PC-3 (cell line): Measurements from ENCODE around the gene BUD13. TPM values are rescaled to one million over a fixed set of nuclear protein-coding genes. Genes with fewer than 3 reads are reported as not detected.
A peak's percentile ranks its signal among the peaks of the same experiment; 100 is the strongest.

Experiments used
- ATAC-seq: fragments of 200-7000 bp; cut with Tn5 transposase; 2 replicates; pipeline ENCODE4 v1.9.1; 2020; ENCODE audit warnings: mild to moderate bottlenecking, moderate library complexity
- BruUV-seq: library from RNA; stranded (reverse); fragments of 400-500 nt; replicated peaks from 2 replicates; lab custom pipeline; 2021; lab: Mats Ljungman, UMichigan
- CTCF ChIA-PET: fragments of 300-600 bp; sonication (Branson Sonifier 250); formaldehyde crosslinking; loops from one replicate; lab custom pipeline; 2022; ENCODE audit warnings: antibody characterized with exemption; lab: Charles Lee
- POLR2A ChIA-PET: fragments of 300-600 bp; sonication (Branson Sonifier 250); formaldehyde crosslinking; loops from one replicate; lab custom pipeline; 2022; ENCODE audit warnings: antibody characterized with exemption; ENCODE audit not compliant: unreplicated experiment; lab: Charles Lee
- DNase-seq: peaks from one replicate; pipeline ENCODE4 v3.0.0-alpha.2; 2015
- H2AFZ ChIP-seq: fragments of 300-600 bp; sonication (generic); 2 replicates; pipeline ENCODE4 v1.6.0; 2016; ENCODE audit warnings: antibody characterized with exemption, low read length
- H3F3A ChIP-seq: fragments of 300-600 bp; sonication (generic); one replicate; pipeline ENCODE4 v1.6.0; 2017; ENCODE audit warnings: antibody characterized with exemption, low read length, control low read depth, mild to moderate bottlenecking; ENCODE audit not compliant: unreplicated experiment
- H3K27ac ChIP-seq: fragments of 300-600 bp; sonication (generic); 2 replicates; pipeline ENCODE4 v1.5.1; 2016; ENCODE audit warnings: mild to moderate bottlenecking, low read length
- H3K27me3 ChIP-seq: fragments of 300-600 bp; sonication (generic); 2 replicates; pipeline ENCODE4 v1.6.1; 2016; ENCODE audit warnings: low read length, mixed read lengths
- H3K36me3 ChIP-seq: fragments of 300-600 bp; sonication (generic); 2 replicates; pipeline ENCODE4 v1.6.1; 2016; ENCODE audit warnings: low read depth, mixed run types, low read length, mixed read lengths
- H3K4me1 ChIP-seq: fragments of 300-600 bp; sonication (generic); 2 replicates; pipeline ENCODE4 v1.5.1; 2016; ENCODE audit warnings: low read length; ENCODE audit not compliant: insufficient read depth
- H3K4me2 ChIP-seq: fragments of 300-600 bp; sonication (generic); 2 replicates; pipeline ENCODE4 v1.6.0; 2016; ENCODE audit warnings: low read length
- H3K4me3 ChIP-seq: fragments of 300-600 bp; sonication (generic); 2 replicates; pipeline ENCODE4 v1.5.1; 2016; ENCODE audit warnings: mild to moderate bottlenecking, low read length, mixed read lengths
- H3K79me2 ChIP-seq: fragments of 300-600 bp; sonication (generic); 2 replicates; pipeline ENCODE4 v1.6.1; 2017; ENCODE audit warnings: low read length, mixed read lengths
- H3K9ac ChIP-seq: fragments of 300-600 bp; sonication (generic); 2 replicates; pipeline ENCODE4 v1.6.0; 2016; ENCODE audit warnings: mild to moderate bottlenecking, low read length
- H3K9me2 ChIP-seq: fragments of 300-600 bp; sonication (generic); replicated peaks from 2 replicates; pipeline ENCODE4 v1.6.1; 2016; ENCODE audit warnings: mixed run types, low read length, mixed read lengths
- H3K9me3 ChIP-seq: fragments of 300-600 bp; sonication (generic); 2 replicates; pipeline ENCODE4 v1.6.1; 2016; ENCODE audit warnings: low read length, mixed read lengths
- H4K20me1 ChIP-seq: fragments of 300-600 bp; sonication (generic); 2 replicates; pipeline ENCODE4 v1.6.1; 2016; ENCODE audit warnings: low read length, mixed read lengths
- EZH2 ChIP-seq: fragments of 300-600 bp; sonication (generic); IDR thresholded peaks from one replicate; pipeline ENCODE4 v1.6.1; 2017; ENCODE audit warnings: antibody characterized with exemption, mild to moderate bottlenecking, low read length; ENCODE audit not compliant: unreplicated experiment
- EZH2phosphoT487 ChIP-seq: fragments of 300-600 bp; sonication (generic); IDR thresholded peaks from 2 replicates; pipeline ENCODE4 v1.6.1; 2018; ENCODE audit warnings: mild to moderate bottlenecking, antibody characterized with exemption, low read length, borderline replicate concordance
- intact Hi-C: fragments of 100-400 bp; cut with micrococcal nuclease; formaldehyde crosslinking; loops from 2 replicates; pipeline ENCODE4 v1.9.0; 2023
- total RNA-seq: library from RNA; depleted of rRNA; stranded (reverse); fragments of >200 nt; gene quantifications from 2 replicates; pipeline ENCODE4 v1.2.3, GENCODE V29; 2014
- TF ChIP-seq, protein P1 (sequence below): fragments of 300-600 bp; sonication (generic); conservative IDR thresholded peaks from 2 replicates; pipeline ENCODE4 v1.5.1; 2017; ENCODE audit warnings: antibody characterized with exemption, low read depth, mild to moderate bottlenecking, low read length

The BUD13 gene
- total RNA-seq, 1 experiment from 2014 or later, result 28.9 TPM

DNA sequence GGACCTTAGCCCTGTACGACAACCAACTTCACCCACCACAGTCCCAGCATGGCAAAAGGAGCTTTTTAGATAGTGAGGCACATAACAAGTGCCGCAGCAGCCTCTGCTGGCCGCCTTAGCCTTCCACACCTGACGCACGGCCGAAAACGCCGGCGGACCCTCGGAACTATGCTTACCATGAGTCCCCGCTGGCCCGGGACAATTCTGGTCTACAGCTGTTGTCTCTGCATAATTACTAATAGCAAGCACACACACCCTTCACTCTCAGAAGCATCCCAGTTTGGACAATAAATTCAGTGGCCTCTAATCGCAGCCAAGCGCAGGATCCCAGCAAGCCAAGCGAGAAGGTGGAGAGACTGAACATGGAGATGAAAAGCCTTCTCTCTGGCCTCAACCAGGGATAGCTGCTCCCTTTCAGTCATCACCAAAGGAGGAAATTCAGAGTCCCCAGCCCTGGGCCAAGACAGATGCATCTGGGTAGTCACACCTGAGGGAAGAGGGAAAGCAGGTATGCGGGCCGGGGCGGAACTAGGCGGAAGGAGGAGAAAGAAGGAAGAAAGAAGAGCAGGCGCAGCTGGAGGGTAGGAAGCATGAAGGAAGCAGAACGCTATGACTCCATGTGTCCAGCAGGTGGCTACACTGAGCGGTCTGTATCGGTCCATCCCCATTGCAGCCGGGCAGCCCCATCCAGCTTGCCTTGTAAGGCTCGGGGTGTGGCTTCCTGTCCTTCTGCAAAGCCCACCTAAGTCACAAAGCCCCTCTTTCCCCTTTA lies 40.3 kb downstream of the BUD13 start:
- Histone ChIP-seq H3K4me1 (no peaks in the 10 kb centered on the region), H2AFZ (no peak overlapping the region), H3K4me2 (no peak overlapping the region), H3K9me3 (no peaks in the 10 kb centered on the region), H3K4me3 (no peak overlapping the region), H3K36me3 (no peaks in the 10 kb centered on the region), H3K79me2 (no peaks in the 10 kb centered on the region), H3K9ac (no peak overlapping the region), H3K27me3 (no peaks in the 10 kb centered on the region), H3F3A (no peaks in the 10 kb centered on the region), H4K20me1 (no peaks in the 10 kb centered on the region), H3K27ac (no peak overlapping the region), H3K9me2 (no peaks in the 10 kb centered on the region)
- ATAC-seq (peak; percentile 91), DNase-seq (peak; percentile 81)
- BruUV-seq, result no TSS peak
- TF ChIP-seq EZH2phosphoT487 (no peak), EZH2 (no peak)
- TF ChIP-seq, protein P1, sequence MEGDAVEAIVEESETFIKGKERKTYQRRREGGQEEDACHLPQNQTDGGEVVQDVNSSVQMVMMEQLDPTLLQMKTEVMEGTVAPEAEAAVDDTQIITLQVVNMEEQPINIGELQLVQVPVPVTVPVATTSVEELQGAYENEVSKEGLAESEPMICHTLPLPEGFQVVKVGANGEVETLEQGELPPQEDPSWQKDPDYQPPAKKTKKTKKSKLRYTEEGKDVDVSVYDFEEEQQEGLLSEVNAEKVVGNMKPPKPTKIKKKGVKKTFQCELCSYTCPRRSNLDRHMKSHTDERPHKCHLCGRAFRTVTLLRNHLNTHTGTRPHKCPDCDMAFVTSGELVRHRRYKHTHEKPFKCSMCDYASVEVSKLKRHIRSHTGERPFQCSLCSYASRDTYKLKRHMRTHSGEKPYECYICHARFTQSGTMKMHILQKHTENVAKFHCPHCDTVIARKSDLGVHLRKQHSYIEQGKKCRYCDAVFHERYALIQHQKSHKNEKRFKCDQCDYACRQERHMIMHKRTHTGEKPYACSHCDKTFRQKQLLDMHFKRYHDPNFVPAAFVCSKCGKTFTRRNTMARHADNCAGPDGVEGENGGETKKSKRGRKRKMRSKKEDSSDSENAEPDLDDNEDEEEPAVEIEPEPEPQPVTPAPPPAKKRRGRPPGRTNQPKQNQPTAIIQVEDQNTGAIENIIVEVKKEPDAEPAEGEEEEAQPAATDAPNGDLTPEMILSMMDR, result peak; percentile 84
- ChIA-PET CTCF (interaction anchor here (0.6 to 1.3 kb wide), 3 partner anchors 10 to 103 kb away, joined by 3 to 9 read pairs (median 4); no protein-coding TSS in a partner anchor), POLR2A (interaction anchor here (0.5 kb wide), 2 partner anchors 123 to 152 kb away, joined by 3 to 6 read pairs; no protein-coding TSS in a partner anchor)
- intact Hi-C loops, result loop anchor here (2.0 kb wide), 2 partner anchors 374 to 494 kb away; no protein-coding TSS in a partner anchor

DNA sequence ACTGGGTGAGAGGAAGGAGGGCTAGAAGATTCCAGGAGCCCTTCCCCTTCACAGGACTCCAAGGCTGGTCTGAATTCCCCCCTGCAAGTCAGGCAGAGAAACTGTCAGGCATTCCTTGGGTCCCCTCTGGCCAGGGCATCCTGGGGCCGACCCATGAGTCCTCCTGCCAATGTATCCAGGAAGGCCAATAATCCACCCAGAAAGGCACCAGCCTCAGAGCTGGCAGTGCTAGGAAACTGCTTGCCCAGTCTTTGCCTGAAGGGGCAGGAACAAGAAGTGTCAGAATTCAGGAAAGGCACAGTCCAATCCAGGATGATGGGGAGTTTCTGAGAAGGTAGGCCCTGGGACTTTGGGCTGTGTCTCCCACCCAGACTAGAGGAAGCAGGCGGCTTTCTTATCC lies 41.0 kb downstream of the BUD13 start:
- peak; percentile 15; the same call in 1 of the 2 replicates for ATAC-seq
- no peaks in the 10 kb centered on the region for H4K20me1 ChIP-seq
- TF ChIP-seq, protein P1, result no peak
- no peak for TF ChIP-seq EZH2phosphoT487
- no peak for TF ChIP-seq EZH2
- CTCF ChIA-PET, result interaction anchor here (0.6 to 1.3 kb wide), 2 partner anchors 10 to 11 kb away, joined by 3 to 4 read pairs; no protein-coding TSS in a partner anchor
- H3K9me3 ChIP-seq, result no peaks in the 10 kb centered on the region
- no peak overlapping the region for H2AFZ ChIP-seq
- no peaks in the 10 kb centered on the region for H3K27me3 ChIP-seq
- POLR2A ChIA-PET, result no interaction called here
- H3F3A ChIP-seq, result no peaks in the 10 kb centered on the region
- no peaks in the 10 kb centered on the region for H3K9me2 ChIP-seq
- no peak overlapping the region for H3K4me2 ChIP-seq
- no peaks in the 10 kb centered on the region for H3K4me1 ChIP-seq
- H3K27ac ChIP-seq, result no peak overlapping the region
- no peak overlapping the region for H3K9ac ChIP-seq
- intact Hi-C loops, result loop anchor here (2.0 kb wide), 2 partner anchors 375 to 495 kb away; no protein-coding TSS in a partner anchor
- BruUV-seq, result no TSS peak
- no peak for DNase-seq
- H3K36me3 ChIP-seq, result no peaks in the 10 kb centered on the region
- no peak overlapping the region for H3K4me3 ChIP-seq
- H3K79me2 ChIP-seq, result no peaks in the 10 kb centered on the region
